GM18858 (cell line): ENCODE measurements around the gene AKAP12.

ENCODE experiments used
- ATAC-seq: cut with Tn5 transposase; IDR thresholded peaks from one replicate; pipeline ENCODE4 v1.9.1; 2021; ENCODE audit not compliant: unreplicated experiment

Gene AKAP12

DNA sequence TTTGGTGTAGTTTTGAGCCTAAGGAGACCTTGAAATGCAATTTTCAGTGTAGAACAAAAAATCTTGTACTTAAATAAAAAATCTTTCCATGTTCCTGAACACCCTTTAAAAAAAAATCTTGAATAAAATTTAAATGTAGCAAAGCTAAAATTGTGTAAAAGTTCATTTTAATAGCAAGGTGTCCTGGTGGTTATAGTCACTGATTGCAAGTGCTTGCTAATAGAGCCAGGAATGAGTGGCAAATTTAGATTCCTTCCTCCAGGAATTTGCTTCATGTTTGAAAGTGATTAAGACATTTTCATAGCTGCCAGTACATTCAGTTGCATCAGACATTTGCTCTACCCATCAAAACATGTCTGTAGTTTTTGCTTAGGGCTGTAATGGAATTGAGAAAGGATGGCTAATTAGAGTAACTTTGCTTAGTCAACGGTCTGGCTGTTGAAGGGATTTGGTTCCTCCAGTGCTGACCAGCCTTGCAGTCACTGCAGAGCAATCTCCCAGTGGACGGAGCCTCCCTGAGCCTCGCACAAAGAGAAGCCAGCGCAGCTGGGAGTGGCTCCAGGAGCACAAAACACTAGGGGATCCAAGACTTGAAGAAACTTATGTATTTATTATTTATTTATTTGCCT lies 36.5 kb downstream of the AKAP12 start:
- no peak for ATAC-seq

DNA sequence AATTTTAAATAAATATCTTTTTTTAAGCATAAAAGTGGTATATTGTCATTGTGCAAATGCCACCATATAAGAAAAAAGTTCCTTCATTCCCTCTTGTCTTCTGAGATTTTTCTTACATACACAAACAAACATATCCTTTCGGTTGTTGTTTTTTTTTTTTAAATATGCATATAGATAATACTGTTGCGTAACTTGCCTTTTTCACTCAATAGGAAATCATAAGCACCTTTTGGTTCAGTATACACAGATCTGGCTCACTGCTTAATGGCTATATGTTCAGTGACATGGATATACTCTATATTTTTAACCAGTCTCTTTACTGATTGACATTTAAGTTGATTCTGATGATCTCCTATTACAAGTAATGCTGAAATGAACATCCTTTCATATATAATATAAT lies 40.1 kb downstream of the AKAP12 start:
- no peak for ATAC-seq

DNA sequence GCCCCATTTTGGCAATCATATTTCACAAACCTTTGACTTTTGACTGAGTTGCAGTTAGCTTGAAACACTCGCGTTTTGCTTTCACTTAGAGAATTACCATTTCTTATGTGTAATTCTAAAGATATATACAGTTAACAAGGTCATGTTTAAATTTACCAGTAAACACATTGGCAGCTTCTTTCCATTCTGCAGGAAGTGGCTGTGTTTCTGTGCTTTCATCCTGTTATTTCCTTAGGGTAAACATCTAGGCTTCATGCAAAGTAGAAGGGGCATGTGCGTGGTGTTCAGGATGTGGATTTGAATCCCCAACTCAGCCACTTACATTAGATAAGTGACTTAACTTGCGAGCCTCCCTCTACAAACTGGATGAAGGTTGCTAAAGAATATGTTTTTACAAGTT lies 41.1 kb downstream of the AKAP12 start:
- ATAC-seq, result no peak

DNA sequence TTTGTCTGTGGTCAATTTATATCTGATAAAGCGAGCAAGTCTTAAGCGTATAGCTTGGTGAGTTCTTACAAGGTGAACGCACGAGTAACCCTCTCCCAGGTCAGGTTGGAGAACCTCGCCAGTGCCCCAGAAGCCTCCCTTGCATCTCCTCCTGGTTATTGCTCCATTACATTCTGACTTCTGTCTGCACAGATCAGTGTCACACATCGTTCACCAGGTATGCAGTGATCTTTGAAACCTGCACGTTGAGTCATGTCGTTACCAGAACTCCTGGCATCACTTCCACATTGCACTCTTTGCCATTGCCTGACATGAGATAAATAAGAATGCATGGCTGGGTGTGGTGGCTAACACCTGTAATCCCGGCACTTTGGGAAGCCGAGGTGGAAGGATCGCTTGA lies 44.2 kb downstream of the AKAP12 start:
- ATAC-seq, result peak; percentile 43

DNA sequence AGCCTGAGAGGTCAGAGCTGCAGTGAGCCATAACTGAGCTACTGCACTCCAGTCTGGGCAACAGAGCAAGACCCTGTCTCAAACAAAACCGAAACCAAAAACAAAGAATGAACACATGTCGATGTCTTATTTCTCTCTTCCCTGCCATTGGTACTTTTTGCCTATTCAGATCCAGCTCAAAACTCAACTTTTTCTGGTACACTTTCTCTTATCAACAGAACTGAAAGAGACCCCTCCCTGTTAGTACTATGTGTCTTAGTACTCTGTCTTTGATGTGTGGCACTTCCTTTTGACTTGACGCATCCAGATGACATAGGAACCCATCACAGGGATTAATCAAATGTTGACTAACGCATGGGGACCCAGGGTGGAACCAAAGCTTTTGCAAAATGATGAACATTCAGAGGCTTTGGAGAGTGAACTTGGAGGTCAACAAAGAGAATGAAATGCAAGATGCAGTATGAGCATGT lies 44.8 kb downstream of the AKAP12 start:
- ATAC-seq, result peak; percentile 46

DNA sequence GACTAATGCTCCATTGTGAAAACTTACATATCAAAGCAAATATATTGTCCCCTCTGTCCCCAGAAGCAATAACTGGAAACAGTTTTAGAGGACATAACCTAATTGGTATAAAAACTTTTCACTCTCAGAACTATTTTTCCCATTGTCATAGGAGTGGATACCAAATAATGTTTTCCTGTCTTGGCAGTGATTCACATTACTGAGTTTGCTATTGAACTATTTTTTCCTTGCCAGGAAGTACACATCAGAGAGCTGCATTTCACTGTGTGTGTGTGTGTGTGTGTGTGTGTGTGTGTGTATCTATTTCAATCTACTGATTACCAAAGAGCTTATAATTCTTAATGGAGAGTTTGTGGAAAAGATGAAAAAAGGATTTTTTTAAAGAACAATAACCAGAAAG lies 45.4 kb downstream of the AKAP12 start:
- ATAC-seq, result no peak

DNA sequence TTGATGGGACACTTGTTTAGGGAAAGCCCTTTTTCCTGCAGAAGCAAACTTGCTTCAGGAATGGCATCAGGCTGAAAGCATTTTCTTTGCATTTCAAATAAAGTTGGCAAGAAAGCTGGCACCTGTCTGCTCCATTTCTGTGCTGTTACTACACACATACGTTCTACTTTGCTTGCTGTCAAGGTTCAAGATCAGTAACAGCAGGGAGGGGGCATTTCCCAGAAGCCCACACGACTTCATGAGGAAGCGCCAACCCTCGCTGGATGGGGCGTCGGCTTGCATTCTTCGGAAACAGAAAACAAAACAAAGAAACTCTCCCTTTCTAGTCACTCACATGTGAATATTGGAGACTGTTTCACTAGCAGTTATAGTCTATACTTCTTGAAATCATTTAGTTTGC lies 46.4 kb downstream of the AKAP12 start:
- ATAC-seq, result no peak

DNA sequence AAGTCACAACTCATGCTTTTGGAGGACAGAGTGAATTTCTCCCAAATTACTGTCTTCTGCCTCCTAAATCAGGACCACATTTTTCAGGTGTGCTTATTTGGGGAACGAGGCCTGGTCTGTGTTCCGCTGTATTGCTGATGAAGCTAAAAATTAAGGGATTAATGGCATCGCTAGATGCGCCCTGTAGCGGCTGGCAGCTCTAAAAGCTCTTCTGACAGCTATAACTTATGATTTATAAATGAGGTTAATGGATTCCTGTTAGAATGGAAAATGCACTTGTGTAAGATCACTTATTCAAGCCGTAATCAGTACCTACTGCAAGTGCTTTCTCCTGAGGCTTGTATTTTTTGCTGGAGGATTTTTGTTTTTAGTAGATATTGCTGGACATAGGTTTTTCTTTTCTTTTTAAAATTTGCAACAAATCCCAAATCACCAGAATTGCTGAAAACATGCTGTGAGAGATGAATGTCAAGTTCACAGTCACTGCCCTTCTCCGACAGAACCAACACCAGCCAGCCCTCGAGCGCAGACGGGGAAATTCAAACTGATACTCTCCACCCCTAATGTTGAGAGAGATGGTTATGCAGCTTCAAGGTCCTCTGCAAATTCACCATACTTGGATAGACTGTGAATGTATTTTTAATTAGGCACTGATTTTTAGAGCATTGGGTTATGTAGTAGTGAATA lies 49.1 kb downstream of the AKAP12 start:
- ATAC-seq, result no peak

DNA sequence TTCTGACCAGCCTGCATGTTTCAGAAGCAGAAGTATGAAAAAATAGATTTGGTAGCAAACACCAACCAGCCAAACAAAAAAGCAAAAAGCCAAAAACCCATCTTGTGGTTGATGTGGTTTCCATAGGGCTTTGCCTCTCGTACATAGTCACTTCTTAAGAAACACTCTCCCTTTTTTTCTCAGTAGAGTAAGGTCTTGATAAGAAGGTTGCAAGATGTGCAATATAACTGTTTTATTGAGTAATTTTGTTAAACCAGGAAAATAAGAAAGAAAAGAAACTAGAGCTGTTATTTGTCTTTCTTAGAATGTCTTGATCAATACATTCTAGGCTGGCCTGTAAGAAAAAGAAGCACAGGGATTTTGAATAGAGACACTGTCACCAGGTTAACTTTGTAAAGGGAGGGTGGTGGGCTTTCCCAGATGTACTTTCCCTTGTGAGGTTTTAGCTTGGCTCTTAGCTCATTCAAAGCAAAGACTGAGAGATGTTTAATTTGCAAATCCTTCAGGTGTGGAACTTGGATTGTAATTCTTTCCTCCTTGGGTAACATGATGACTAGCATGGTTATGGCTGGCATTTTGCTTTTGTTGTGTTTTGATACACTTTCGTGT lies 49.7 kb downstream of the AKAP12 start:
- ATAC-seq, result no peak

DNA sequence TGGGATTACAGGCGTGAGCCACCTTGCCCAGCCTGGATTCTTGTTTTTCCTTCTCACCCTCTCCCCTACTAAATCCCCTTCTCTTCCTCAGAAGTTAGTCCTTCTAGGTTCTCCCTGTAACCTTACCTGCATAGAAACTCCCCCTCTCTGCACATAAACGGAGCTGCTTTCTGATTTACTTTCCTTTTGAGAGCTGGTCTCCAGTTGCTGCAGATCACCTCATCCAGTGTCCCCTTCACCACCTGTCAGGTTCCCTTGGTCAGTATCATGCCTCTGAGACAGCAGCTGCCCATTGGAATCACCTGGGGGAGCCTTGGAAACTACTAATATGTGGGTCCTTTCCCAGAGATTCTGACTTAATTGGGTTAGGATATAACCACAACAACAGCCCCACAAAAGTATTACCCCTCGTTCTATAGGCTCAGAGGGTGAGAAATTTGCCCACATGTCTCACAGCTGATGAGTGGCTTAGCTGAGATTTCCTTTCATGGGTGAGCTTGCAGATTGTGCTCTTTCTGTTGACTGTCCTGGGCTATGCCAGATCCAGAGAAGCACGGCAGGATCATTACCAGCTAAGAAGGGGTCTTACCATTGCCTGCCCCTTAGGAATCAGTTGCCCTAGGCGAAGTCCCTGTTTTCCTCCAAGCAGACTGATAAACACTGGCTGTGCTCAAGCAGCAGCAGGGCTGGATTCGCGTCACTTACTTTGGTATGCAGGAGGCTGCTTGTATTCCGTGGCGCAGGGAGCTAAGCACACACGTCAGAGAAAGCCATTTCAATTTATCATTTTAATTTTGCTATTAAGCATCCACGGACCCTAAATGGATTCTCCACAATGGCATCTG lies 51.3 kb downstream of the AKAP12 start:
- ATAC-seq, result no peak

DNA sequence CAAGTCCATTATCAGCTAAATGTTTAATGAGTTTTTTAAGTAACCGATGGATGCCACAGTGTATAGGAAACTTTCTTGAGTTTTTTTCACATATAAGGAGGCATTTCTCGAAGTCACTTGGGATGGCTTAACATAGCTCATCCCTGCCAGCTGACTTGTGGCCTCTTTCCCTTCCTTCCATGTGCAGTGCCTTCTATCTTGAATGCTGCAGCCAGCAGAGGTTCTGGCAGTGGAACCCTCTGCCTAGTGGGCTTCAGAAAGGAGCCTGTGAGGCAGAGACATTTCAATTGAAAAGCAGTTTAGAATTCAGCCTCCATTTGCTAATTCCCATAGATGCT lies 51.9 kb downstream of the AKAP12 start:
- no peak for ATAC-seq

DNA sequence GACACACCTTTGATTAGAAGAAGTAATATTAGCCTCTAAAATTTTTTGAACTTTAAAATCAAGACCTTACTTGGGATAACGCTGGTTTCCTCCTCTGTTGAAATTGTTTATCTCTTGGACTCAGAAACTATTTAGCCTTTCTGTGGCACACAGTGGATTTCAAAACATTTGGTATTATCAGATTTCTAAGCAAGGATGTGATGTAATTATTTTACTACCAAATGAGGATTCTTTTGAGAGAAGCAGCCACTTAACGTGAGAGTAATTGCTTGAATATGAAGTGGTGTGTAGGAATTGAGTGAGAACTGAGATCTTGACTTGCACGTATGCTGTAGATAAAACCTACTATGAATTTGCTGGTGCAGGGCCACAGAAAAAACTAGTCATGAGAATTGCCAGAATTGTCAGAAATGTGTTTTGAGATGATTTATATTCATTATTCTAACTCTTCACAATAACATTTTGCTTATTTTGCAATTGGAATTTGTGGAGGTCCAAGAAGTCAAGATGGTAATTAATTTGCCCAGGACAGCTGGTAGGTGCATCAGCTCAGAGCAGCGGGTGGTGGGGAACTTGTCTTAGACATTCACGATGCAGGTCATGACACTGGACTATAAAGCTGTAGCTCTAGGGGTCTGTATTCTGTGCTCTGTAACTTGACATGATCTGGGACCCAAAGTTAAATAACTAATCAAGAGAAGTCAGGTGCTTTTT lies 53.4 kb downstream of the AKAP12 start:
- no peak for ATAC-seq

DNA sequence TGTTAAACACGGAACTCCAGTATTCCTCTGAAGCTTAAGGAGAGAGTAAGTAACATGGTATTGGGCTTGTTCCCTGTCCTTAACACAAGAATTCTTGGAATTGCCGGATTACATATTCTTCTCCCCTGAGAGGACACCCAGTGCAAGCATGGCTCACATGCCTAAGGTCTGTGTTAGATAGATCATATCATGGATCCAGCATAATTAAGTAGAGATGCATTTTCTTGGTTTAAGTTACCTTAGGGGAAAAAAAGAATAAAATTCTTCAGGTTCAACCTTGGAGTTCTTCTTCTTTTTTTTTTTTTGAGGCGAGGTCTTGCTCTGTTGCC lies 53.9 kb downstream of the AKAP12 start:
- ATAC-seq, result no peak

DNA sequence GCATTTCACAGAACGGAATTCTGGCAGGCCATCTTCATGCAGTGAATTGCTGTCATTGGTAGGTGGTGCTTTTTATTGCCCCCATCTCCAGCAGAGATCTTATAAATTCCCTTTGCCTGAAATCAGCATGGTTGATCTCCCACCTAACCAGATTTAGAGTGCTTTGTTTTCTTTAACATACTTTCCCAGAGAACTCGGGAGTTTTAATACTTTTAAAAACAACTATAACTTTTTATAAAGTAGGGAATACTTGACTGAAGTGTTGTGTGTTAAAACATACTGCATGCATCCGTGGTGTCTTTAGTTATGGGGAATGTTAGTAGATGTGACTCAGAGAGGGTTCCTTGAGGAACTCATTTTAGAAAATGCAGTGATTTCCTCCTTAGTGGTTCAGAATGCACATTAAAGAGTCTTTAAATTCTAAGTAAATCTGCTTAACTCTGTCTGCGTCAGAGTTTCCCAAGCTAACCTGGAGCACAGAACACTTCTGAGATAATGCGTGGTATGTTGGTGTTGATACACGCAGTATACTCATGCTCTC lies 54.9 kb downstream of the AKAP12 start:
- no peak for ATAC-seq

DNA sequence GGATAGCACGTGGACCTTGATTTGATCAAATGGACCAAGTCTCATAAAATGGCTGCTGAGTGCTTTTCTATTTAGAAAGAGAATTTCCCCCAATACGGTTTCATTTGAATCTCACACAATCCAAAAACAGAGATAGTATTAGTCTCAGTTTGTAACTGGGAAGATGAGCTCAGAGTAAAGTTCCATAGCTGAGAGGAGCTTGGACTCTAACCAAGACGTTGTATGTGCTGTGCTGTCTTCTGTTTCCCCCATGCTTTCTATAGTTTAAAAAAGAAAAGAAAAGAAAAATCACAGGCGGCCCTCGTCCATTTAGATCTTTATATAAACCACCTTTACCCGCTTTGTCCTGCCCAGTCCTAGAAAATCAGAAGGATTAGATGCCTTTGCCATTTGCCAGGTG lies 58.1 kb downstream of the AKAP12 start:
- ATAC-seq, result no peak

DNA sequence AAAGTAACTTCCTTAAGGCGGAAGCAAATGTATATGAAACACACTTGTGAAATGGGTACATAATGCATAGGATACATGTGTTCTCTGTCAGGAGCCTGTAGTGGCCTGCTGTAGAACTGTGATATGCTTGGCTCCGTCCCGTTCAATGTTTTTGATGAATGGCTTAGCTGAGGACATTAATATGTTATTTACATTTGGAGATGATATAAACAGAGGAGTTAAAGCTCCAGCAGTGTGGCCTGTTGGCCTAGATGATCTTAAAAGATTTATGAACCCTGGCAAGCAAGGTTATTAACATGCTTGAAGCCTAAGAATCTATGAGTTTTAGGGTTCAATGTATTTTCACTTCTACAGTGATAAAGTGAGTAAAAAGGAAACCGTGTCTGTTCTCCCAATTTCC lies 59.2 kb downstream of the AKAP12 start:
- no peak for ATAC-seq

DNA sequence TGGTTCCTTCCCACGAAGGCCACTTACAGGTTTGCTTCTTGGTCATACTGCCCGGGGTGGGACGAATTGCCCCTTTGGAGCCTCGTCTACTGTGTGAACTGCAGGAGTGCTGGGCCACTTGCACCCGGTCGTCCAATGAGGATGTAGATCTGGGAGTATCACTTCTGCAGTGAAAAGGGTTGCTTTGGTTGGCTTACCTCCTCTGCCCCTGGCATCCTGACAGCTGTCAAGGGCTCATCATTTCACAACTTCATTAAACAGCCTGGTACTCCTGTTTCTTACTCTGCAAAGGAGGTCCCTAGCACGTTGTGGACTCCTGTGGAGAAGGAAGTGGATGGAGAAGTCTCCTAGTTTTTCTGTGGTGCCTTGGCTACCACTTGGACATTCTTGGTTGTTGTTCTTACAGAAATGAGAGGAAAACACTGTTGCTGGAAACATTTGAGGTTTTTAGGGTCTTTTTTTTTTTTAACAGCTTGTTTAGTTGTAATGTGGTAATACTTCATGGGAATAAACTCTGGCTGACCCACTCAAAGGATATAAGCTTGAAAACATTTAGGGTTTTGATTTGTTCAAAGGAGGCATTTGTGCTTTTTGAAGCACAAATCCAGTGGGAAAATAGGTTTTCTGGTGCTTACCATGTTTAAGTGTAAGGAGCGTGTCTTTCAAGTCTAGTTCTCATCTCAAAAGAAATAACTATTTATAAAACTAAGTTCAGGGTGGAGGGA lies 60.7 kb downstream of the AKAP12 start:
- no peak for ATAC-seq

DNA sequence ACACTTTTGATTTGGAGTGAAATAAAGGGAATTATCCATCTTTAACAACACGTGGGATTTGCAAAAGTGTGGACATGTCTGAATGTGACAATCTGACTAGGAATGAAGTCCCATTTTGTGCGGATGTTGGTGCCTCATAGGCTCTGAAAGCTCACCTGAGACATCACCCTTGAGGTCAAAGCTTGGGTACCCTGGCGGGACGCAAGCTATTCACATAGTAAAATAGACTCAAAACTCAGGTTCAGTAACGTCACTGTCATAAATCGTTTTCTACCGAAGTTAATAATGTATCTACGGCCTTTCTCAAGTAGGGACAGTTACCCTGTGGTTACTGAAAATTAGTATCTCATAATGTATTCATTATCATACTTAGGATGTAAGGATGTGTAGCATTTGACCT lies 61.8 kb downstream of the AKAP12 start:
- ATAC-seq, result no peak

DNA sequence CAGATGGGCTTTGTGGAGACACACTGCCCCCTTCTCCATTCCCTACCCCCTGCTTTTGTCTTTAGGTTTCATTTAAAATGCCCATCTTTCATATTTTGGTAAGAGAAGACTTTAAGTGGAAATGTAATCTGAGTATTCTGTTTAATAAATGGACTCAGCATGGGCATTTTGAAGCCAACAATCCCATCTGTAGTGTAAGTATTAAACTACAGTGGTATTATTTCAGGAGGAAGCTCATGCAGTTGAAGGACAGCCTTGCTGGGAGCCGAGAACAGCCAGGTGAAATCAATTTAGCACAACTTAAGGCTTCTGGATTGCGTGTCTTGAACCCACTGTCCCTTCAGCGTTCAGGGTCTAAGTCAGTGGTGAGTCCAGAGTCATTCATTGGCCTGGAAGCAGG lies 63.5 kb downstream of the AKAP12 start:
- ATAC-seq, result no peak

DNA sequence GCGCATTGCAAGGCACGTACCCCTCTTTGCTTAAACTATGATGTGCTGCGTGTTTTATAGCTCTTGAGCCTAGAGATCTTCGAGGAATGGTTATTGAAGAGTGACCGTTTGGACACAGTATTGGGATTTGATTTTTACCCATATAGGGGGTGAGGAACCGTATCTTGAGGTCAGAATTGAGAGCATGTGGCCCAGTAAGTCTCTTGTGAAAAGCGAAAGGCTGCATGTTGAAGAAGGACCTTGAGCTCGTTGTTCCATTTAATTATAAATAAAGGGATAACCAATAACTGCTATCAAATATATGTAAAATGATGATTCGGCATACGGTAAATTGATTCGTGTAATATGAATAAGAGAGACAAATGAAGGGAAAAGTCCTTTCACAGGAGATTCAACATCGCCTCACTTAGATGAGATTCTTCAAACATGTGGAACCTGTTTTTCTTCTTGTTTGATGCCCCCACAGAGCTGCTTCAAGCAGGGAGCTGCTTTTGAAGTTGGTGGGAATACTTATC lies 66.6 kb downstream of the AKAP12 start:
- no peak for ATAC-seq
